OCI-LY3 (cell line): Measurements from ENCODE around the gene MAP3K9.

Experiments used
- H2AFZ ChIP-seq: fragments of 200-600, 300-600 bp; shearing (Covaris generic); 2 replicates; pipeline ENCODE4 v1.6.0; 2014; ENCODE audit warnings: antibody characterized with exemption, low read depth, low read length
- H3K27ac ChIP-seq: fragments of 200-600, 300-600 bp; sonication (generic); 2 replicates; pipeline ENCODE4 v1.5.1; 2014; ENCODE audit warnings: mild to moderate bottlenecking, low read length, moderate library complexity, mixed read lengths
- H3K27me3 ChIP-seq: fragments of 200-600, 300-600 bp; sonication (generic); 2 replicates; pipeline ENCODE4 v1.6.1; 2014; ENCODE audit warnings: low read depth, low read length, mixed read lengths
- H3K36me3 ChIP-seq: fragments of 200-600, 300-600 bp; sonication (generic); replicated peaks from 2 replicates; pipeline ENCODE3; 2014; ENCODE audit warnings: low read depth, low read length, mixed read lengths
- H3K4me1 ChIP-seq: fragments of 300-600, 200-600 bp; sonication (generic); 2 replicates; pipeline ENCODE4 v1.6.1; 2014; ENCODE audit warnings: low read length, mixed read lengths
- H3K4me2 ChIP-seq: fragments of 200-600, 300-600 bp; sonication (generic); 2 replicates; pipeline ENCODE4 v1.6.1; 2014; ENCODE audit warnings: low read length, mixed read lengths
- H3K4me3 ChIP-seq: fragments of 300-600, 200-600 bp; sonication (generic); 2 replicates; pipeline ENCODE4 v1.5.1; 2014; ENCODE audit warnings: antibody characterized with exemption, mild to moderate bottlenecking, low read length, moderate library complexity
- H3K79me2 ChIP-seq: fragments of 300-600, 200-600 bp; shearing (Covaris generic); 2 replicates; pipeline ENCODE4 v1.6.1; 2014; ENCODE audit warnings: mild to moderate bottlenecking, low read length, mixed read lengths
- H3K9ac ChIP-seq: fragments of 300-600, 200-600 bp; shearing (Covaris generic); 2 replicates; pipeline ENCODE4 v1.6.0; 2014; ENCODE audit warnings: mild to moderate bottlenecking, low read length, moderate library complexity
- H3K9me3 ChIP-seq: fragments of 200-600, 300-600 bp; shearing (Covaris generic); 2 replicates; pipeline ENCODE4 v1.6.1; 2014; ENCODE audit warnings: low read length, mixed read lengths; ENCODE audit not compliant: insufficient read depth
- H4K20me1 ChIP-seq: fragments of 200-600, 300-600 bp; sonication (generic); 2 replicates; pipeline ENCODE4 v1.6.1; 2016; ENCODE audit warnings: low read length, mixed read lengths; ENCODE audit not compliant: insufficient read depth
- EZH2phosphoT487 ChIP-seq: fragments of 200-600 bp; shearing (Covaris generic); IDR thresholded peaks from 2 replicates; pipeline ENCODE4 v1.6.1; 2018; ENCODE audit warnings: antibody characterized with exemption, mixed run types, low read depth
- TF ChIP-seq, protein P1 (sequence below): fragments of 200-600, 300-600 bp; sonication (generic); IDR thresholded peaks from 2 replicates; pipeline ENCODE4 v1.5.1; 2014; ENCODE audit warnings: antibody characterized with exemption, low read length, low read depth

MAP3K9 gene

DNA sequence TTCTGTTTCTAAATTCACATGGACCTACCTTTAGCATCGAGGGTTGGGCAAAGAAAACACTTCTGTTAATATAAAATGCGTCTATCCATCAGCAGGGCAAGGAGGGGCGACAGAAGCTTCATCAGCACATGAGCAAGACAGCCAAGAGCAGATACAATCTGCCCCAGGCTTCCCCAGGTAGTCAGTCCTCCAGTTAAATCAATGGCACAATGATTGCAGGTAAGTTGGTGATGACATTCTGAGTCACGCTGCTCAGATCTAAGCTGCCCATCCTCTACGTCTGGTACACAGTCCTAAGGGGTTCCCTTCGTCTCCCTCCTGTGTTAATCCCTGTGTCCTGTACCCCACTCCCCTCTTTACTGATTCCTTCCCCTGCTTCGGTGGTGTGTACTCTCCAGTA lies 38.8 kb downstream of the MAP3K9 start:
- TF ChIP-seq, protein P1, sequence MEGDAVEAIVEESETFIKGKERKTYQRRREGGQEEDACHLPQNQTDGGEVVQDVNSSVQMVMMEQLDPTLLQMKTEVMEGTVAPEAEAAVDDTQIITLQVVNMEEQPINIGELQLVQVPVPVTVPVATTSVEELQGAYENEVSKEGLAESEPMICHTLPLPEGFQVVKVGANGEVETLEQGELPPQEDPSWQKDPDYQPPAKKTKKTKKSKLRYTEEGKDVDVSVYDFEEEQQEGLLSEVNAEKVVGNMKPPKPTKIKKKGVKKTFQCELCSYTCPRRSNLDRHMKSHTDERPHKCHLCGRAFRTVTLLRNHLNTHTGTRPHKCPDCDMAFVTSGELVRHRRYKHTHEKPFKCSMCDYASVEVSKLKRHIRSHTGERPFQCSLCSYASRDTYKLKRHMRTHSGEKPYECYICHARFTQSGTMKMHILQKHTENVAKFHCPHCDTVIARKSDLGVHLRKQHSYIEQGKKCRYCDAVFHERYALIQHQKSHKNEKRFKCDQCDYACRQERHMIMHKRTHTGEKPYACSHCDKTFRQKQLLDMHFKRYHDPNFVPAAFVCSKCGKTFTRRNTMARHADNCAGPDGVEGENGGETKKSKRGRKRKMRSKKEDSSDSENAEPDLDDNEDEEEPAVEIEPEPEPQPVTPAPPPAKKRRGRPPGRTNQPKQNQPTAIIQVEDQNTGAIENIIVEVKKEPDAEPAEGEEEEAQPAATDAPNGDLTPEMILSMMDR = no peak
- TF ChIP-seq EZH2phosphoT487 = no peak
- Histone ChIP-seq H3K27ac (no peak overlapping the region), H3K36me3 (peaks cover 2% of the 10 kb centered on the region), H3K27me3 (no peaks in the 10 kb centered on the region), H2AFZ (no peak overlapping the region), H3K9me3 (no peaks in the 10 kb centered on the region), H3K4me3 (no peak overlapping the region), H3K9ac (no peak overlapping the region), H3K4me2 (no peak overlapping the region), H4K20me1 (no peaks in the 10 kb centered on the region), H3K4me1 (no peaks in the 10 kb centered on the region), H3K79me2 (no peaks in the 10 kb centered on the region)

- H3K27ac ChIP-seq = no peak overlapping the region
- no peaks in the 10 kb centered on the region for H3K4me1 ChIP-seq
- no peak overlapping the region for H3K4me3 ChIP-seq
- H3K9ac ChIP-seq = no peak overlapping the region
- H3K79me2 ChIP-seq = no peaks in the 10 kb centered on the region
- H3K9me3 ChIP-seq = no peaks in the 10 kb centered on the region
- H2AFZ ChIP-seq = no peak overlapping the region
- no peaks in the 10 kb centered on the region for H4K20me1 ChIP-seq
- H3K4me2 ChIP-seq = no peak overlapping the region
- H3K27me3 ChIP-seq = no peaks in the 10 kb centered on the region
- peaks cover 3% of the 10 kb centered on the region for H3K36me3 ChIP-seq
- no peak for TF ChIP-seq EZH2phosphoT487
- TF ChIP-seq, protein P1 = no peak
Measured at GRCh38 chr14:70759398-70759797, 49.9 kb downstream of the MAP3K9 start.

DNA sequence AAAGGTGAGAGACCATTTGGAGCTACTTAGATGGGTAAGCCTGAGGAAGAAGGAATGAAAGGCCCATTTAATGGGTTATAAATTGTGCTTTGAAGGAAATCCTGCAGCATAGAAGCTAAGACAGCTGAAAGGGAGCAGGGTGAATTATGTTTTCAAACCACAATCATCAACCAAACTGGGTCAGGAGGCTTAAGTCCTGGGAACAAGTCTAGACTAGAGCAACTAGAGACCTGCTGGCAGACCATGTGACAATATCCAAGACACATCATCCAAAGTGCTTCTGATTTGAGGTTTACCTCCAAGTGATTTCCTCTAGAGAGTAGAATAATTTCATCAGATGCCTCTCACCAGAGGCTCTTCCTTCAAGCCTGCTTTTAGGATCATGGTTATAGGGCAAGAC lies 53.7 kb downstream of the MAP3K9 start:
- Histone ChIP-seq H3K27me3 (no peaks in the 10 kb centered on the region), H3K9ac (no peak overlapping the region), H3K9me3 (no peaks in the 10 kb centered on the region), H3K4me3 (no peak overlapping the region), H2AFZ (no peak overlapping the region), H3K79me2 (no peaks in the 10 kb centered on the region), H3K4me1 (no peaks in the 10 kb centered on the region), H4K20me1 (no peaks in the 10 kb centered on the region), H3K36me3 (peaks cover 5% of the 10 kb centered on the region), H3K27ac (no peak overlapping the region), H3K4me2 (no peak overlapping the region)
- TF ChIP-seq EZH2phosphoT487 = no peak
- TF ChIP-seq, protein P1 = no peak

- H3K4me2 ChIP-seq = no peak overlapping the region
- H3K36me3 ChIP-seq = peaks cover 5% of the 10 kb centered on the region
- no peak overlapping the region for H3K27ac ChIP-seq
- H4K20me1 ChIP-seq = no peaks in the 10 kb centered on the region
- H3K27me3 ChIP-seq = no peaks in the 10 kb centered on the region
- TF ChIP-seq, protein P1 = no peak
- no peak for TF ChIP-seq EZH2phosphoT487
- H2AFZ ChIP-seq = no peak overlapping the region
- no peaks in the 10 kb centered on the region for H3K4me1 ChIP-seq
- H3K9me3 ChIP-seq = no peaks in the 10 kb centered on the region
- no peaks in the 10 kb centered on the region for H3K79me2 ChIP-seq
- H3K9ac ChIP-seq = no peak overlapping the region
- H3K4me3 ChIP-seq = no peak overlapping the region
Measured at GRCh38 chr14:70754991-70755390, 54.3 kb downstream of the MAP3K9 start.
